GM10266 (cell line): ENCODE data around the gene TIAM2.
"Not testable (repeated sequence)": the region's sequence is repeated elsewhere in the genome, so short reads cannot be mapped to it uniquely, and the experiment has no call there.

ENCODE experiments used
- DNase-seq: peaks from one replicate; pipeline ENCODE4 v3.0.0; 2012; ENCODE audit errors: extremely low spot score
- TF ChIP-seq, protein P1 (sequence below): IDR thresholded peaks from 2 replicates; pipeline ENCODE4 v1.5.1; 2012; ENCODE audit warnings: mild to moderate bottlenecking, low read depth; ENCODE audit not compliant: control insufficient read depth, insufficient read depth; ENCODE audit errors: missing control alignments

TIAM2 gene

DNA sequence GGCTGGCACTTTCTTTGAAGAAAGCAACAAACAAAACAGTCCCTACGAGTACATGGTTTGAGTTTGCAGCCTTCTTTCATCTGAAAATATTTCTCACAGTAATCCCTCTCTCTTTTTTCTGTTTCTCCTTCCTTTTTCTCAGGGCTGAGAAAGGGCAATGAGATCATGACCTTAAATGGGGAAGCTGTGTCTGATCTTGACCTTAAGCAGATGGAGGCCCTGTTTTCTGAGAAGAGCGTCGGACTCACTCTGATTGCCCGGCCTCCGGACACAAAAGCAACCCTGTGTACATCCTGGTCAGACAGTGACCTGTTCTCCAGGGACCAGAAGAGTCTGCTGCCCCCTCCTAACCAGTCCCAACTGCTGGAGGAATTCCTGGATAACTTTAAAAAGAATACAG, 188.0 kb downstream of the TIAM2 start:
- DNase-seq, result no peak
- TF ChIP-seq, protein P1, sequence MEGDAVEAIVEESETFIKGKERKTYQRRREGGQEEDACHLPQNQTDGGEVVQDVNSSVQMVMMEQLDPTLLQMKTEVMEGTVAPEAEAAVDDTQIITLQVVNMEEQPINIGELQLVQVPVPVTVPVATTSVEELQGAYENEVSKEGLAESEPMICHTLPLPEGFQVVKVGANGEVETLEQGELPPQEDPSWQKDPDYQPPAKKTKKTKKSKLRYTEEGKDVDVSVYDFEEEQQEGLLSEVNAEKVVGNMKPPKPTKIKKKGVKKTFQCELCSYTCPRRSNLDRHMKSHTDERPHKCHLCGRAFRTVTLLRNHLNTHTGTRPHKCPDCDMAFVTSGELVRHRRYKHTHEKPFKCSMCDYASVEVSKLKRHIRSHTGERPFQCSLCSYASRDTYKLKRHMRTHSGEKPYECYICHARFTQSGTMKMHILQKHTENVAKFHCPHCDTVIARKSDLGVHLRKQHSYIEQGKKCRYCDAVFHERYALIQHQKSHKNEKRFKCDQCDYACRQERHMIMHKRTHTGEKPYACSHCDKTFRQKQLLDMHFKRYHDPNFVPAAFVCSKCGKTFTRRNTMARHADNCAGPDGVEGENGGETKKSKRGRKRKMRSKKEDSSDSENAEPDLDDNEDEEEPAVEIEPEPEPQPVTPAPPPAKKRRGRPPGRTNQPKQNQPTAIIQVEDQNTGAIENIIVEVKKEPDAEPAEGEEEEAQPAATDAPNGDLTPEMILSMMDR, result no peak

DNA sequence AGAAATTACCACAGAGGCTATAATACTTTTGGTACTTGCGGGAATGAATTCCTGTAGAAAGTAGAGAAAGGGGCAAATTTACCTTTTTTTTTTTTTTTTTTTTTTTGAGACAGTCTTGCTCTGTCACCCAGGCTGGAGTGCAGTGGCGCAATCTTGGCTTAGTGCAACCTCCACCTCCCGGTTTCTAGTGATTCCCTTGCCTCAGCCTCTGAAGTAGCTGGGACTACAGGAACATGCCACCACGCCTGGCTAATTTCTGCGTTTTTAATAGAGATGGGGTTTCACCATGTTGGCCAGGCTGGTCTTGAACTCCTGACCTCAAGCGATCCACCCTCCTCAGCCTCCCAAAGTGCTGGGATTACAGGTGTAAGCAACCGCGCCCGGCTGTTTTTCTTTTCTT, 189.9 kb downstream of the TIAM2 start:
- not testable (repeated sequence) for DNase-seq

DNA sequence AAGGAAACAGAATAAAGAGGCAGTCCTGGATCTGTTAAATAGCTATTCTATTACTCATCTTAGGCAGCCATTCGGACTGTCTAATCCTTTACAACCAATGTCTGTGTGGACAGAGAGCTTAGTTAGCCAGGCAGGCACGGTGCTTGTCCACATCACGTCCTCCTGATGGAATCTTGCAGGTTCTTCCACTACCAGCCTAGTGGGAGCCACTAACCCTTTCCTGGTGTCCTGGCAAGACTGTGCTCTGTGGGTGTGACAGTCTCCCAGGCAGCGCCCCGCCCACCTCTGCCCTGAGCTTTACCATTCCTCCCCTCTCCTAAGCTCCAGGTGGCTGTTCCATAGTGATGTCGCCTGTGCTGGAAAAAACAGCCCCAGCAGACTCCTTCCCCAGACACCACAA, 190.4 kb downstream of the TIAM2 start:
- DNase-seq, result no peak
- TF ChIP-seq, protein P1, result no peak

DNA sequence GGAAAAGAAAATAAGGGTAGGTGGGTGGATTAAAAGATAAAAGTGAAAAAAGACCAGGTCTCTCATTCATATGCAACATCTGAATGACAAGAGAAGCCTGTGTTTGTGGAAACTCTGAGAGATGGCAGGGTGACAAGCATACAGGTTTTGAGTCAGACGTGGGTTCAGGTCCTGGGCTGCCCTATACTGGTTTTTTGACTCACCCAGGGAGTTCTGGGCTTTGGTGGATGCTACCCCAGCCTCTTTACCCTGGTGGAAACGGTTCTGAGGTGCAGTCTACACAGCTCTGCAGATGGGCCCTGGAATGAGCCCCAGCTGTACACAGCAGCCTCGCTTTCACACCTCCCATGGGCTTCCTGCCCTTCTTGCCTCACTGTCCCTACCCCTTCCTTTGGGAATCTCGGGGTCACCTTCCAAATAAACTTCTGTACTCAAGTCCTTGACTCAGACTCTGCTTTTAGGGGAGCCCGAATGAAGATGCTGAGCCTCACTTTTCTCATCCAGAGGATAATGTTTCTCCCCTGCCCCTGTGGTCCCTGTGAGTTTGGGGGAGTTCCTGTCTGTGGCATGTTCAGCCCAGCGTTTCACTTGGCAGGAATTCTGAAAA, 191.0 kb downstream of the TIAM2 start:
- no peak for DNase-seq
- TF ChIP-seq, protein P1, result no peak

DNA sequence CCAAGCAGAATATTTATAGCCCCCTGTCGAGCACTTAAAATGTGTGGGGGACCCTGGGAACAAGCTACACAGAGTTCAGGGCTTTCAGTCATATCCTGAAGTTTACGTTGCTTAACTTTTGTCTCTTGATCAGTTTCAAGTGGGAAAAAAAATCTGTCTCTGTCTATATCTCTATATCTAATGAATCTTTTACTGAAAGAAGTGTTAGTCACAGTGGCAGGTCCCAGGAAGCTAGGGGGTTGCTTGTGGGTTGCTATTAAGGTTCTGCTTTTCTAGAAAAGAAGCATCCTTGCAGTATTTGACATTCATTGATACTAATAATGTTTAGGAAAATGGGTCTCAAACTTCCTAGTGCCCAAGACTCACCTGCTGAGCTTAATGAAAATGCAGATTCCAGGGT, 192.0 kb downstream of the TIAM2 start:
- DNase-seq, result no peak
- TF ChIP-seq, protein P1, result no peak

DNA sequence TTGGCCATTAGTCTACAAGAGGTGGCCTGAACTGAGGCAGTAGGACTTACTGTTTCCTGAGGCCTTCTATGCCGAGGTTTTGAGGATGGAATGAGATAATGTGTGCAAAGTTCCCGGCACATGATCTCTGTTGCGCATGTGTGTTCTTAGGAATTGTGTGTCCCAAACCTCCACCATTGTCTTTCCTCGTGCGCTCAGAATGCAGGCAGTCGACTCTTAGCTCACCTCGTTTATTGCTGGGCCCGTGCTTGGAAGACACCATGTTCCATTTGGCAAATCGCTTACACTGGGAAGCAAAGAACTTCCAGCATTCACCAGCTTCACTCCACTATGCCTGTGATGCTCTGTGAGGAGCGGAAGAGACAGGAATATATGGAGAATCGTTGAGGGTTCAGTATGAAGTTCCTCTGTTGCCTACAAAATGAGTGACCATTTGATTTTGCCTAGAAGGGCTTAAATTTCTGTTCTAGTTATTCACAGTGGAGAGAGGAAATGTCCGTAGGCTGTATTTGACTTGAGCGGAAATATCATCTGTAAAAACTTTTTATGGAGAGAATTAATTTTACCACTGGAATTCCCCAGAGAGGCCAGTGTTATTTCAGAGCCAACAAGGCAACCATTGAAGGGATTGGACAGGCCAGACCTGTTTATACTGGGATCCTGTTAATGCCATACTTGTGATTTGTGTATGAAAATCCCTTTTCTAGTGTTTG, 193.0 kb downstream of the TIAM2 start:
- TF ChIP-seq, protein P1, result no peak
- no peak for DNase-seq

DNA sequence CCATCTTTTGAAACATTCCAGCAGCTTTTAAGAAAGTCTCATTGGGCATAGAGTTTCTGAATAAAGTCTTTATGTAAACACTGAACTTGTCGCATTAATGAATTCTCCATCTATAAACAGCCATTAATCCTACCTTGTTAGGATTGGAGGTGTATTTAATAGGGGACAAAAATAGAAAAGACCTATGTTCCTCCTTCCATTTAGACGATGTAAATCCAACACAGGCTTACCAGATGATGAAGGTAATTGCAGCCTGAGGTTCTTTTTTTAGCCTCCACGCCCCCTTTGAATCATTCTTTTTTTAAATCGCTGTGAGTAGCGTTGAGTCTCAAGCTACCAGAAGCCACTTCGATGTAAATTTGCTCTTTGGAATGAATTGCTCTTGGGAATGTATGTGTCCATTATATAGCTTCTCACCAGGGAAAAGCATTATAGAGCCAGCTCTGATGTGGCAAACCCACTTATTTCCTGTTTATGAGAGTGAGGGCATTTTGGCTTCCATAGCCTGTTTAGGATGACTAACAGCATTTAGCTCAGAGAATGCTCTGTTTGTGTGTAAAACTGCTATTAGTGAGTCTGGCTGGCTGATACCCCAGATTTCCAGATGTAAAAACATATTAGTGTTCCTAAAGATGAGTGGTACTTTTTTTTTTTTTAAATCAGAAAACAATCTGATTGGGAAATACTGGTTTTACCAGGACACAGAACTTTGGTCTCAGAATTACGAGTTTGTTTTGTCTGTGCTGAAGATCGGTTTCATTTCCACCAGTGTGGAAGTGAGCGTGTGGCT, 193.8 kb downstream of the TIAM2 start:
- no peak for DNase-seq
- TF ChIP-seq, protein P1, result no peak
